ENCODE results near the gene CAPN11.
"Not testable (repeated sequence)": the region's sequence is repeated elsewhere in the genome, so short reads cannot be mapped to it uniquely, and the experiment has no call there.

Gene CAPN11

DNA sequence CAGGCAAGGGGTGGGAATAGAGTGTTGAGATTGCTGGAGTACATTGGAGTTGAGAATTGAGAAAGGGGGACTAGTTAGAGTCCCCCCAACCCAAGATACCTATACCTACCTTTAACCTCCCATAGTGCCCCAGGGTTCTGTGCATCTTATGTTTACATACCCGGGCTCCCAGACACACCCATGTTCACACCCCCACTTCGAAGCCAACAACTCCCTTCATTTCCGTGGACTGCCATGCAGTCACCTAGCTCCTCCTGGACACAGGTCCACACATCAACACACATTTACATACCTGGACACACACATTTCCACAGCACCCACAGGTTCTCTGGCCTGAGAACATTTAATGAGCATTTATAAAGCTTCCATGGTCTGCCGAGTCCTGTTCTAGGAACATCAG, 26.1 kb upstream of the CAPN11 start:
- no peak for DNase-seq

DNA sequence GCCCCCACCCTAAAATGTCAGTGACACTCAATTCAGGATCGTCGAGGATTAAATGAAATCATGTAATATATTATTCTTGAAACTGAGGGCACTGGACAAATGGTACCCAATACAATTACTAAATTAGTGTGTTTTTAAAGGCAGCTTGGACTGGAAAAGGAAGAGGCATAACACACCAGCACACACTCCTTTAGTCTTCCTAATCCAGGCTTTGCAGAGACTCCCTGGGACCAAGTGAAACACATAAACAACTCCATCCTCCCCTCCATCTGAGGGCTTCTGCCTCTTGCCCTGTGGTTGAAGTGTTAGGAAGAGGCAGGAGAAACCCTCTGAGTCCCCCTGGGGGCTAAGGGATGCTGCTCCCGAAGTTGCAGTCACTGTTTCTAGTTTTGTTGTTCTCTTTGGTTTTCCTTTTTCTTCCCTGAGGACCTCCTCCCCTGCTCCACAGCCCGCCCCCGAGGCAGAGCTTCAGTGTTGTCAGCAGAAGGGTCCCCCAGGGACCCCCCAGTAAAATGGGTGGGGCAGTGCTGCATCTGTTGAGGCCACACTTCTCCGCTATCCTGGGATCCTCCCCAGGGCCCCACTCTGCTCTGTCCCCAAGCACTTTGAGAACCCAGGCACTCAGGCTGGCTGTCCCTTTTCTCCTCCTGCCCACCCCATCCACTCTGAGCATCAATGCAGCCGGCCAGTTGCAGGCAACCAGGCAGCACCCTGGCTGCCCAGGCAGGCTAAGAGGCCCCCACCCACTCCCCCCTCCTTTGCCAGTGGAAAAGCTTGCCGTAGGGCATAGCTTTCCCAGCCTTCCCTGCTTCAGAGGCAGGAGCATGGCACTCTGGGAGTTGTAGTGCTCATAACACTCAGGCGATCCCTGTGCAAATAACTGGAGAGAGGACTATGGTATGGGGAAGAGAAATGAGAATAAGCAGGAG, 25.4 kb upstream of the CAPN11 start:
- DNase-seq, result peak; percentile 49

DNA sequence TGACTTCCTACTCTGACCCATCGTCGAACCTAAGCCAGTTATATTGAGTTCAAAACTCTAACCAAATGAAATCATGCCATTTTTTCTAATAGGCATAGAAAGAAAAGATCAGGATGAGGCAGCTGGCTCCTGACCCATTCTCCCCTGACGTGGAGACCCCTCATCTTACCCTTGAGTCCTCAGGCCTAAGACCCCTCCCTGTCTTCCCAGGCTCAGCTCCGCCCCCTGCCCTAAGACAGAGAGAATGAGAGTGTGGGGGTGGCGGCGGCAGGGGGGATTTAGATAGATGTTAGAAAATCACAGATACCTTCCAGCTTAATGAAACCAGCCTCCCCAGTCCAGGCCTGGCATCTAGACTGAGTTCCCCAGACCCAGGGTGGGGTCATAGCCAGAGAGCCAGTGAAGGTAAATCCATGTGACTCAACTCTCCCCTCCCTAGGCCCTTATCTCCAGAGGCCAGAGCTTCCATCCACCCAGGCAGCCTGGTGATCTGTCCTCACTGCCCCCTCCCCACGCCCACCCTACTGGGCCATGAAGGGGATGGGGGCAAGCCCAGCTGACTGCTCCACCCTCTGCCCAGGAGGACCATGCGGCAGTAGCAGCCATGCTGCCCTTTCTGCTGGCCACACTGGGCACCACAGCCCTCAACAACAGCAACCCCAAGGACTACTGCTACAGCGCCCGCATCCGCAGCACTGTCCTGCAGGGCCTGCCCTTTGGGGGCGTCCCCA, 24.5 kb upstream of the CAPN11 start:
- DNase-seq, result peak; percentile 85

DNA sequence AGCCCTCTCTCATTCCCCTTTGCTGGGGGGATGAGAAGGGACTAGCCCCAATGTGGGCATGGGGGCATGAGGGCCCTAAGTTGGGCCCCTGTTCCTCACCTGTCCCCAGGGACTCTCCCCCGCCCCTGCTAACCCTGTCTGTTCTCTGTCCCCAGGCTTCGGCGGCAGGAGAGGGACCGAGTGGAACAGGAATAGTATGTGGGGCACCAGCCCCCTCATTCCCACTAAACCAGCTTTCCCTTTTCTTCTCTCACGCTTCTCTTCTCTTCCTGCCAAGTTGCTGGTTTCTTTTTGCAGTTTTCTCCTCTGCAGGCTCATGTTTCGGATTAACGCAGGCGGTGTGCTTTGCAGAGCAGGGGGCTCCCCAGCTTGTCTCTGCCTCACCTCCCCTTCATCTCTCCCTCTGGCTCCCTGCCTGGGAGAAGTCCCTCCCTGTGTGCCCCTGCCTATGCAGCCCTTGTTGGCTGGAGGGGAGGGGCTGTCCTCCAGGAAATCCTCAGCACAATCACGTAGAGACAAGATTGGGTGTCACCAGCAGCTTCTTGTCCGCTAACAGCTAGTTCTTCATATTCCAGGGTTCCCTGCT, 23.4 kb upstream of the CAPN11 start:
- DNase-seq, result no peak

DNA sequence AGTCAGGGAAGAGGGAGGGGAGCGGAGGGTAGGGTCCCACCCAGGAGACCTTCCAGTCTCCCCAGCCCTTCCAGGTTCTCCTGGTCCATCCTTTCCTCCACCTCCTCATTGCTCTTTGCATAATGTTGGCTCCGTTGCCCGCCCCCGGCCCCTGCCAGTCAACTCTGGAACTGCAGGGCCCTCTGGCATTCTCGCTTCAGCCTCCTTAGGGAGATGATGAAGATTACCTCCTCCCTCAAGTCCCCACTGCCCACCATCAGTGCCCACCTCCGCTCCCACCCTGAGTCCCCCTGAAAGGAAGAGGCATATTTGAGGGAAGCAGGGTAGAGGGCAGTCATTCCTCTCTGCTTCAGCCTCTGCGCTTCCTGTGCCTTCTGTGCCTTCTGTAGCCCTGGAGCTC, 22.7 kb upstream of the CAPN11 start:
- no peak for DNase-seq

DNA sequence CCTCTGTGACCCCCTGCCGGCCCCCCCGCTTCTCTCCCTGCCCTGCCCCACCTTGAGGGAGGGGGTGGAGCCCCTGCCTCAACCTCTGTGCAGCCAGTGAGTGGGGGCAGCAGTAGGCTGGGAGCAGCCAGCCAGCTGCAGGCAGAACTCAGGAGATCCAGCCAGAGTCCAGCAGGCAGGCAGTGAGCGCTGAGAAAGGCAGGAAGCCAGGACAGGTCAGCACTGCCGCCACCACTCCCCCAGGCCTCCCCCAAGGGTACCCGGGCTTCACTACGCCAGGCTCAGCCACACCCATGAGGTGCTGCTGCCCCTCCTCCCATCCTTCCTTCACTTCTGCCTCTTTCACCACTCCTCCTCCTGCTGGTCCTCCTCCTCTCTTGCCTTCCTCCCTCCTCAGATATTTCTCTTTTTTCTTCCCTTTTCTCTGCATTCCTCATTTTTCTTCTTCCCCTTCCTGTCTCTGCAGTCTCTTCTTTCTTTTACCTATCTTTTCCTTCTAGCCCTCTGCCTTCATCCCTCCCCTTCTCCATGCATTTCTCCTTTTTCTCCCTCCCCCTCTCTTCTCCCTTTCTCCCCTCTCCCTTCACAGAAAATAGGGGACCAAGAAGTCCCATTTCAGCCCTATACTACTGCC, 19.8 kb upstream of the CAPN11 start:
- DNase-seq, result no peak

DNA sequence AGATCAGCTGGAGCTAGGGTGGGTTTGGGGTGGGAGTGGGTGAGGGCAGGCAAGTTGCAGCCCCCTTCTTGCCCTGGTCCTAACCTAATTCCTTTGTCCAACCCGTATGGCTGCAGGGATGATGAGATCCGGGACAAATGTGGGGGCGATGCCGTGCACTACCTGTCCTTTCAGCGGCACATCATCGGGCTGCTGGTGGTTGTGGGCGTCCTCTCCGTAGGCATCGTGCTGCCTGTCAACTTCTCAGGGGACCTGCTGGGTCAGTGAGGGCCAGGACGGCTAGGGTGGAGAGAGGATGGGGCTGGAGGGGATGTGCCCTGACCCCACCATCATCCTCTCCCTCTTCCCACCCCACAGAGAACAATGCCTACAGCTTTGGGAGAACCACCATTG, 19.3 kb upstream of the CAPN11 start:
- no peak for DNase-seq

DNA sequence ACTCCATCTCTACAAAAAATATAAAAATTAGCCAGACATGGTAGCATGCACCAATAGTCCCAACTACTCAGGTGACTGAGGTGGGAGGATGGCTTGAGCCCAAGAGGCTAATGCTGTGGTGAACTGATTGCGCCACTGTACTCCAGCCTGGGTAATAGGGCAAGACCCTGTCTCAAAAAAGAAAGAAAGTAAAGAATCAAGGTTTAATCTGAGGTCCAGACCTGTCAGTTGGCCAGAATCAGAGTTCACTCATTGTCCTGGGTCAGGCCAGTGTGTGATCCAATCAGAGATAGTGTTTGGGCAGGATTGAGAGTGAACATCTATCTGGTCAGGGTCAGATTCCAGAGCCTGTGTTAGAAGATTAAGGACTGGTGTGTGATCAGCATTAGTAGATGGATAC, 15.8 kb upstream of the CAPN11 start:
- DNase-seq, result no peak

DNA sequence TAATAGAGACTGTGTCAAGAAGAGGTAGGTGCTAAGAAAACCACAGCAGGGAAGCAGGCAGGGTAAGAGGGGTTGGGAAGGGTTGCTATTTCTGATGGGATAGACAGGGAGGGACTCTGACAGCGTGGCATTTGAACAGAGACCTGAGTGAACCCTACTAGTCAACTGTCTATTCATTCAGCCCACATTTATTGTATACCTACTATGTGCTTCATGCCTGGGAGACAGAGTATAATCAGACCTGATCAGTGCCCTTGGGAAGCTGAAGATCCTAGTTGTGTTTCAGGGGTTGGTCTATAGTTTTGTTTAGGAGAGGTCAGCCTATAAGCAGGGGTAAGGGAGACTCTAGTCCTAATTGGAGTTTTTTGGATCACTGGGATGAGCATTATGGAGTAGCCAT, 14.9 kb upstream of the CAPN11 start:
- DNase-seq, result no peak

DNA sequence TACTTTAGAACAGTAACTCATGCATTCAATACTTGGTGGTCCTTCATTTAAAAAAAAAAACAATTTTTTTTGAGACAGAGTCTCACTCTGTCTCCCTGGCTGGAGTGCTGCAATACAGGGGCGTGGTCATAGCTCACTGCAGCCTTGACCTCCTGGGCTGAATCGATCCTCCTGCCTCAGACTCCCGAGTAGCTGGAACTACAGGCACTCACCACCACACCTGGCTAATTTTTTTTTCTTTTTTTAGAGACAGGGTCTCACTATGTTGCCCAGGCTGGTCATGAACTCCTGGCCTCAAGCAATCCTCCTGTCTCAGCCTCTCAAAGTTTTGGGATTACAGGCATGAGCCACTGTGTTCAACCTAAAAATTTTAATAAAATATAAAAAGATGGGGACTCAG, 14.1 kb upstream of the CAPN11 start:
- not testable (repeated sequence) for DNase-seq

DNA sequence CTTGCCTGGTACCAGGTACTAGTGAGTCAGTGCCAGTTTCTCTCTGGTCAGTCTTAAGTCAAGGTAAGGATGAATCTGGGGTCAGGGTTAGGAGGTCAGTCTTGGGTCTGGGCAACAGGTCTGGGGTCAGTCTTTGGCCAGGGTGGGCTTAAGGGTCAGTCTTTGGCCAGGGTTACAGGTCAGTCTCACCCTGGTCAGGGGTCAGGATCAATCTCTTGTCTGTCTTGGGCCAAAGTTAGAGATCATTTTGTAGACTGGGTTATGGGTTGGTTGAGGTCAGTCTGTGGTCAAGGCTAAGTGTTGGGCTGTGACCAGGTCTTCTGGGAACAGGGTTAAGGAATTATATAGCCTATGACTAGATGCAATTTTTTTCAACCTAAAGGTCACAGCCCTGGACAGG, 12.8 kb upstream of the CAPN11 start:
- DNase-seq, result no peak

DNA sequence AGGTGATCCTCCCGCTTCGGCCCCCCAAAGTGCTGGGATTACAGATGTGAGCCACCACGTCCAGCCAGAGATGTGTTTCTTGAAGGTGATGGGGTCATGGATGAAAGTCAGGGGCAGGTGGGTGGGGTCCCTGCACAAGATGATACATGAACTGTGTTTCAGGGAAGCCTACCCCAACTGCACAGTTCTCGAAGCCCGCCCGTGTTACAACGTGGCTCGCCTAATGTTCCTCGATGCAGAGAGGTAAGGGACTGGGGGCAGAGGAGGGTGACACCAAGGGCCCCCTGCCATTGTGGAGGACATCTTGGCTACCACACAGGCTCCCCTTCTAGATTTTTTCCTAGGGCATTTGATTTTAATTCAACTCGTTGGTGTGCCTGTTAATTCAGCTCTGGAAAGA, 11.9 kb upstream of the CAPN11 start:
- no peak for DNase-seq

DNA sequence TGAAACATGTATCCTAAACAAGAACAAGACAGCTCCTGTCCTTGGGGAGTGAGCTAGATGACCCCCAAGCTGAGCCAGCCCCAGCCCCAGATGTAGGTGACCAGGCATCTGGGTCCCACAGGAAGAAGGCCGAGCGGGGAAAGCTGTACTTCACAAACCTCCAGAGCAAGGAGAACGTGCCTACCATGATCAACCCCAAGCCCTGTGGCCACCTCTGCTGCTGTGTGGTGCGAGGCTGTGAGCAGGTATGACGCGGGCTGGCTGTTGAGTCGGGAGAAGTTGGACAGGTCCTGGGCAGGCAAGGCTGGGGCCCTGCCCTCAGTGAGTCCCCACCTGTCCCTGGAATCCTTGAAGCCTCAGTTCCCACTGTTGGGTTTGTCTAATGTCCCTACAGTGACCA, 11.4 kb upstream of the CAPN11 start:
- no peak for DNase-seq

DNA sequence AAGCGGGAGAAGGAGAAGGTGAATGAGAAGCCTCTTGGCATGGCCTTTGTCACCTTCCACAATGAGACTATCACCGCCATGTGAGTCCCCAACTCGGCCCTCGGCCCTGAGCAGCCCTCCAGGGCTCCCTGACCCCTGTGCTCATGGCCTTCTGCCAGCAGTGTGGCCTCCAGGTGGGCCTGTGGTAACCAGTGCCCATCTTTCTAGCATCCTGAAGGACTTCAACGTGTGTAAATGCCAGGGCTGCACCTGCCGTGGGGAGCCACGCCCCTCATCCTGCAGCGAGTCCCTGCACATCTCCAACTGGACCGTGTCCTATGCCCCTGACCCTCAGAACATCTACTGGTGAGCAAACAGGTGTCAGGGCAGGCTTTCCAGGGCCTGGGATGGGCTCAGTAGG, 10.3 kb upstream of the CAPN11 start:
- DNase-seq, result no peak

DNA sequence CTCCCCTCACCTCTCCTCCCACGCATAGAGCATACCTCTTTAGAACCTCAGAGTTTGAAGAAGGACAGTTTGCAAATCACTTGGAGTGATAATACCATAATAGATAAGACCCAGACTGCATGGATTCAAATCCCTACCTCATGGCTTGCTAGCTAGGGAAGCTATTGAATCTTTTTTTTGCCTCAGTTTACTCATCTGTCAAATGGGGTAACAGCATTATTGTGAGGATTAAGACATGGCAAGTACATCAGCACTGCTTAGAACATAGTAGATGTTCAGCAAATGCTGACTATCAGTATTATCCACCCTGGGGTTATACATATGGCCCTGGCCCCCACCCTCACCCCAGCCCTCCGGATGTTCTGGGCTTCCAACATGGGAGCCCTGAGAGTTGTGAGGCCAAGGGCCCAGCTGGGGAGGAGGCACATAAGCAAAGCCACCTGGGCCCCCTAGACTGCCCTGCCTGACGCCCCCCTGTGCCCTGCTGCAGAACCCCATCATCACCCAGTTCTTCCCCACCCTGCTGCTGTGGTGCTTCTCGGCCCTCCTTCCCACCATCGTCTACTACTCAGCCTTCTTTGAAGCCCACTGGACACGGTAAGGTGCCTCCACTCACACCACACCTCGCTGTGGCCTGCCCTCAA, 9.1 kb upstream of the CAPN11 start:
- DNase-seq, result no peak

DNA sequence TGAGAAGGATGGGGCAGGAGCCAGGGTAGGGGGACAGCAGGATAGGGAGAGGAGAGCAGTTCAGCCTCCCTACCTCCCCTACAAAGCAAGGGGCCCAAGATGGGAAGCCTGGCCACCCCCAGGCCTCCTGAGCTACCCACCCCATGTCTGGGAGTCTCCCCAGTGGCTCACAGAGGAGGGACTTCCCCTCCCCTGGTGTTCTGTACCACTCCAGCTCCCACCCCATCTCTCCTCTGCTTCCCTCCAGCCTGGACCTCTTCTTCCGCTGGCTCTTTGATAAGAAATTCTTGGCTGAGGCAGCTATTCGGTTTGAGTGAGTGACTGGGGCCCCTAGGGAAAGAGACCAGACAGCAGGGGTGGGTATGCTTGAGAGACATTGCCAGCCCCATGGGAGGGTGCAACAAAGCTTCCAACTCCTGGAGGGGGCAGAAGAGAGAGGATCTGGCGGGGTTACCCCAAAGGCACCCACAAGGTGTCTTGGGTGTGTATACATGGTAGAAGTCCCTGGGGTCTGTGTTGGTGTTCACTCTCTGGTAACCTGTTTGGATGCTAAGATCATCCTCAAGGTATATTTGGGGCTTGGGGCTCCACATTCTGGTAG, 8.2 kb upstream of the CAPN11 start:
- DNase-seq, result no peak

DNA sequence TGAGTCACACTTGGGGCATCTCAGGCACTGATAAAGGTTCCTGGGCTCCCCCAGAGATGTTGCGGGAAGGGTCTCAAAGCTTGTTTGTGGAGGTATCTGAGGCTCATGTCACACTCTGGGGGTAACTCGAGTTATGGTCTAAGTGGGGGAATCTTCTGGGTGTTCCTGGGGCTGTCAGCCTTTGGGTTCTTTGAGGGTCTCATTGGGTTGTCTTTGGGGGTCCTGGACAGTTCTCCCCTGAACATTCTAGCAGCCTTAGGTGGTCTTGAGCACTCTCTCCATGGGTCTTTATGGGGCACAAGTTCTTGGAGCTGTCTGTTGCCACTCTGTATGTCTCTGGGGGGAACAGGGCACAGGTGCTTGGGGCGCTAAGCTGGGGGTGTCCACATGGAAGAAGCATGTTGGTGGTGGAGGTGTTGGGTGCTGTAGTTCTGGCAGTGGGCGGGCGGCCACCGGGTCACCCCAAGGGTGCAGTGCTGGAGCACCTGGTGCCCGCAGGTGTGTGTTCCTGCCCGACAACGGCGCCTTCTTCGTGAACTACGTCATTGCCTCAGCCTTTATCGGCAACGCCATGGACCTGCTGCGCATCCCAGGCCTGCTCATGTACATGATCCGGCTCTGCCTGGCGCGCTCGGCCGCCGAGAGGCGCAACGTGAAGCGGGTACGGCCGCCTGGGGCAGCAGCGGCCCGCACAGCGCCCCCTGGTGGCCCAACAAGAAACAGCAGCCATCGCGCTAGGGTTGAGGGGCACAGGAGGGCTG, 7.1 kb upstream of the CAPN11 start:
- DNase-seq, result peak; percentile 89

DNA sequence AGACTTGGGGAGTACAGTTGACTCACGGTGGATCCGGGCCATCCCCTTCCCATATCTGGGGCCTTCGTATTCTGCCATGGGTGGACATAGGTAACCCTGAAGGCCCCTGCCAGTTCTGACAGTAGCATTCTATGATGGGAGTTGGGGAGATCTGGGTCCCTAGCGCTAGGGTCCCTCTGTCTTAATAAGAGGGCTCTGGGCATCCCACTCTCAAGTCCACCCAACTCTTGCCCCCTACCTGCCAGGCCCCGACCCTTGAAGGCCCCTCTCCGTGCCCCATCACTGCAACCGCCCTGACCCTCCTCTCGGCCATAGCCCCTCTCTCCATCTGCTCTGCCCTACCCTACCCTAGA, 6.5 kb upstream of the CAPN11 start:
- no peak for DNase-seq

DNA sequence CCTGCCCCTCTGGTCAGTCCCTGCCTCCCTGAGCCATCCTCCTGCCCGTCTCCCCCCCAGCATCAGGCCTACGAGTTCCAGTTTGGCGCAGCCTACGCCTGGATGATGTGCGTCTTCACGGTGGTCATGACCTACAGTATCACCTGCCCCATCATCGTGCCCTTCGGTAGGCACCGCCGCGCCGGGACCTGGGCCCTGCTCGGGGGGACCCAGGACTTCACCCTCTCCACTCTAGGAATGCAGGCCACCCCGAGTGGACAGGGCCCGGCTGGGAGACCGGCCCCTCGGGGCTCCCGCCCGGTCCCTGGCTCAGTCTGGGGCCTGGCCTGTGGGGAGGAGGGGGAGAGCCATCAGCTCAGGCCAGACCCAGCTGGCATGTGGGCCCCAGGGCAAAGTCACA, 6.1 kb upstream of the CAPN11 start:
- DNase-seq, result no peak

DNA sequence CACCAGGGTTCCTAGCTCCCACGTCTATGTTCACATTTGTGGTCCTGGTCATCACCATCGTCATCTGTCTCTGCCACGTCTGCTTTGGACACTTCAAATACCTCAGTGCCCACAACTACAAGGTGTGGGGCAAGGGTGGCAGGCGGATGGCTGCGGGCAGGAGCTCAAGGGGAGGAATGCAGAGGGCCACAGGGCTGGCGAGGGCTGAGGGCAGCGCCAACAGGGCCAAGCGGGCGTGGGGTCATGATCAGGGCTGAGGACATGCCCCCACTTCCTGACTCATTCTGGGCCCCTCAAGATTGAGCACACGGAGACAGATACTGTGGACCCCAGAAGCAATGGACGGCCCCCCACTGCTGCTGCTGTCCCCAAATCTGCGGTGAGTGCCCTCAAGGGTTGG, 4.6 kb upstream of the CAPN11 start:
- no peak for DNase-seq

DNA sequence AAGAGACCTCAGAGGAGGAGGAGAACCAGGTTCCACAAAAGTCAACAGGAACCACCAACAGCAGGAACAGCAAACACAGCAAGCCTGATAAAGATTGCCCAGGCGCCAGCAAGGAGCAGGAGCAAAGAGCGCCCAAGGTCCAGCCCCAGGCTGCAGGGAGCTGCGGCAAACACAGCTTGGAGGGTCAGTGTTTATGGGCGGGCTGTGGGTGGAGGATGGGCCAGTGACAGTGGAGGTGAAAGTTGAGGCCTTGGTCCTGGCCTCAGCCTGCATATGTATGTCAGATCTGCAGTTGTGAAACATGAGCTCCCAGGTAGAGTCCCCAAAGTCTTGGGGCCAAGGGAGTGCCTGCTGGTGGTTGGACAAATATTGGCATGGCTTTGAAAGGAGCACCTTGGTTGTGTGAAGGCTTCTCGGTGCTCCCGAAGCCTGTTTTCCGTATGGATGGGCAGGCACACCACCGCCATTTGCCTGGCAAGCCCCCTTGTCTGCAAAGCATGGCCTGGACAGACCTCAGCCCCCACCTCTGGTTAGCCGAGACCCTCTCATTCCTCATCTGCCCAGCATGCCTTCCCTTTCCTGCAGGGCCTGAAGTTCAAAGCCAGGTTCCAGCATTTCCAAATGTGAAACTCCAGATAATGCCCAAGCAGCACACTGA, 2.0 kb upstream of the CAPN11 start:
- no peak for DNase-seq

Data from hematopoietic multipotent progenitor cell treated with erythropoietin and hydrocortisone succinate and interleukin-3 and kit ligand, for 4 days (in vitro differentiated cells).